SK-N-SH (cell line): ENCODE results near the gene MAST2. TPM values are rescaled to one million over a fixed set of nuclear protein-coding genes. Genes with fewer than 3 reads are reported as not detected.

Experiments
- CTCF ChIA-PET: fragments of 300-600, 350-600 bp; formaldehyde crosslinking; extraction: SDS; loops from one replicate; lab custom pipeline; 2021; lab: Yijun Ruan, JAX
- POLR2A ChIA-PET: fragments of 350-600 bp; sonication (Branson Sonifier 250); formaldehyde crosslinking; extraction: SDS; loops from one replicate; lab custom pipeline; 2020; ENCODE audit warnings: antibody characterized with exemption, inconsistent platforms; lab: Yijun Ruan, JAX
- DNase-seq: peaks from one replicate; pipeline ENCODE4 v3.0.0; 2012
- H2AFZ ChIP-seq: fragments of 200-600 bp; sonication (generic); 2 replicates; pipeline ENCODE4 v1.8.1; 2016; ENCODE audit warnings: antibody characterized with exemption, mild to moderate bottlenecking, low read depth
- H3F3A ChIP-seq: fragments of 200-600 bp; sonication (generic); replicated peaks from 2 replicates; pipeline ENCODE3; 2016; ENCODE audit warnings: antibody characterized with exemption, mild to moderate bottlenecking; ENCODE audit not compliant: insufficient read depth
- H3K27ac ChIP-seq, 2 experiments: fragments of 200-500 bp in 1 of 2; fragments of 200-600 bp in 1 of 2; sonication (Bioruptor generic) in 1 of 2; sonication (generic), shearing (Covaris generic) in 1 of 2; 2 replicates each; pipeline versions ENCODE4 v1.5.1 to v1.6.1; 2014 to 2016; ENCODE audit warnings: low read depth in 2 of 2, inconsistent platforms in 1 of 2, low read length in 1 of 2, mild to moderate bottlenecking in 1 of 2, mixed read lengths in 1 of 2
- H3K27me3 ChIP-seq: fragments of 200-600 bp; sonication (generic), shearing (Covaris generic); 2 replicates; pipeline ENCODE4 v1.6.1; 2016; ENCODE audit warnings: mixed run types; ENCODE audit not compliant: insufficient read depth
- H3K36me3 ChIP-seq, 2 experiments: fragments of 200-500 bp in 1 of 2; fragments of 200-600 bp in 1 of 2; sonication (Bioruptor generic) in 1 of 2; sonication (generic) in 1 of 2; replicated peaks in 1 of 2; 2 replicates each; pipeline versions ENCODE3 to v1.5.1; 2014 to 2016; ENCODE audit warnings: low read length in 1 of 2, mild to moderate bottlenecking in 1 of 2; ENCODE audit not compliant: insufficient read depth in 2 of 2, control insufficient read depth in 1 of 2
- H3K4me1 ChIP-seq, 2 experiments: fragments of 200-500 bp in 1 of 2; fragments of 200-600 bp in 1 of 2; sonication (Bioruptor generic) in 1 of 2; sonication (generic), shearing (Covaris generic) in 1 of 2; 2 replicates each; pipeline versions ENCODE4 v1.5.1 to v1.6.1; 2014 to 2016; ENCODE audit warnings: low read depth in 1 of 2, low read length in 1 of 2, mixed run types in 1 of 2; ENCODE audit not compliant: insufficient read depth in 2 of 2, control insufficient read depth in 1 of 2
- H3K4me2 ChIP-seq: fragments of 200-600 bp; sonication (generic), shearing (Covaris generic); 2 replicates; pipeline ENCODE4 v1.6.1; 2017; ENCODE audit warnings: mixed run types
- H3K4me3 ChIP-seq, 2 experiments: fragments of 200-500 bp in 1 of 2; fragments of 200-600 bp in 1 of 2; sonication (Bioruptor generic) in 1 of 2; sonication (generic), shearing (Covaris generic) in 1 of 2; 2 replicates each; pipeline versions ENCODE4 v1.5.1 to v1.8.1; 2014 to 2016; ENCODE audit warnings: low read depth in 2 of 2, inconsistent platforms in 1 of 2, low read length in 1 of 2, mild to moderate bottlenecking in 1 of 2, mixed read lengths in 1 of 2, moderate library complexity in 1 of 2
- H3K79me2 ChIP-seq: fragments of 200-600 bp; sonication (generic); 2 replicates; pipeline ENCODE4 v1.8.1; 2017; ENCODE audit warnings: mild to moderate bottlenecking; ENCODE audit not compliant: insufficient read depth
- H3K9ac ChIP-seq: fragments of 200-600 bp; sonication (generic); 2 replicates; pipeline ENCODE4 v1.6.1; 2017; ENCODE audit warnings: mixed run types
- H3K9me2 ChIP-seq: fragments of 200-600 bp; sonication (generic); 2 replicates; pipeline ENCODE4 v1.6.1; 2017; ENCODE audit warnings: mixed run types
- H3K9me3 ChIP-seq: fragments of 200-600 bp; sonication (generic); 2 replicates; pipeline ENCODE4 v1.6.1; 2017; ENCODE audit warnings: mixed run types, mild to moderate bottlenecking, moderate library complexity
- H4K20me1 ChIP-seq: fragments of 200-600 bp; sonication (generic); 2 replicates; pipeline ENCODE4 v1.6.1; 2017; ENCODE audit warnings: mild to moderate bottlenecking, mixed run types; ENCODE audit not compliant: insufficient read depth
- CHD2 ChIP-seq: fragments of 150-350 bp; IDR thresholded peaks from 2 replicates; pipeline ENCODE4 v1.6.1; 2018; ENCODE audit warnings: low read length; ENCODE audit not compliant: partially characterized antibody
- EP300 ChIP-seq, 2 experiments: IDR thresholded peaks; 2 replicates each; pipeline versions ENCODE4 v1.4.0 to v1.6.1; 2012; ENCODE audit warnings: borderline replicate concordance in 1 of 2, low read depth in 1 of 2, low read length in 1 of 2
- EZH2phosphoT487 ChIP-seq: fragments of 200-600 bp; sonication (generic); IDR thresholded peaks from 2 replicates; pipeline ENCODE4 v1.6.1; 2017; ENCODE audit warnings: low read depth, mixed run types, mild to moderate bottlenecking, antibody characterized with exemption, moderate library complexity, borderline replicate concordance
- FOSL2 ChIP-seq: IDR thresholded peaks from 2 replicates; pipeline ENCODE4 v1.4.0; 2012; ENCODE audit warnings: low read depth, mild to moderate bottlenecking, moderate library complexity, borderline replicate concordance
- FOXM1 ChIP-seq: IDR thresholded peaks from 2 replicates; pipeline ENCODE4 v1.4.0; 2012; ENCODE audit warnings: low read depth, mild to moderate bottlenecking
- JUND ChIP-seq: IDR thresholded peaks from 2 replicates; pipeline ENCODE4 v1.4.0; 2012
- NFIC ChIP-seq: IDR thresholded peaks from 2 replicates; pipeline ENCODE4 v1.4.0; 2012; ENCODE audit warnings: borderline replicate concordance
- NRF1 ChIP-seq: IDR thresholded peaks from 2 replicates; pipeline ENCODE4 v1.6.1; 2012; ENCODE audit warnings: low read depth, mild to moderate bottlenecking, low read length
- RAD21 ChIP-seq: IDR thresholded peaks from 2 replicates; pipeline ENCODE4 v1.6.1; 2012; ENCODE audit warnings: mild to moderate bottlenecking, low read length
- RCOR1 ChIP-seq: fragments of 150-350 bp; IDR thresholded peaks from 2 replicates; pipeline ENCODE4 v1.6.1; 2017; ENCODE audit warnings: antibody characterized with exemption, low read length
- REST ChIP-seq: IDR thresholded peaks from 2 replicates; pipeline ENCODE4 v1.6.1; 2012; ENCODE audit warnings: mild to moderate bottlenecking, low read depth, low read length, moderate library complexity
- RFX5 ChIP-seq: IDR thresholded peaks from 2 replicates; pipeline ENCODE4 v1.6.1; 2012; ENCODE audit warnings: mild to moderate bottlenecking, improper control_type of control experiment, low read length
- RXRA ChIP-seq: IDR thresholded peaks from 2 replicates; pipeline ENCODE4 v1.4.0; 2012; ENCODE audit warnings: low read depth, mild to moderate bottlenecking, borderline replicate concordance
- SIN3A ChIP-seq: IDR thresholded peaks from 2 replicates; pipeline ENCODE4 v1.6.1; 2012; ENCODE audit warnings: low read depth, mild to moderate bottlenecking, low read length, moderate library complexity, borderline replicate concordance
- SMC3 ChIP-seq: IDR thresholded peaks from 2 replicates; pipeline ENCODE4 v1.6.1; 2012; ENCODE audit warnings: low read depth, low read length, improper control_type of control experiment
- TAF1 ChIP-seq: IDR thresholded peaks from 2 replicates; pipeline ENCODE4 v1.6.1; 2012; ENCODE audit warnings: low read depth, mild to moderate bottlenecking, low read length, moderate library complexity, borderline replicate concordance
- TCF12 ChIP-seq: IDR thresholded peaks from 2 replicates; pipeline ENCODE4 v1.4.0; 2012
- TEAD4 ChIP-seq: IDR thresholded peaks from 2 replicates; pipeline ENCODE4 v1.4.0; 2012; ENCODE audit warnings: mild to moderate bottlenecking, borderline replicate concordance; ENCODE audit not compliant: insufficient read depth
- USF1 ChIP-seq: IDR thresholded peaks from 2 replicates; pipeline ENCODE4 v1.4.0; 2012; ENCODE audit warnings: low read depth, borderline replicate concordance
- YY1 ChIP-seq: IDR thresholded peaks from 2 replicates; pipeline ENCODE4 v1.4.0; 2012; ENCODE audit warnings: low read depth, mild to moderate bottlenecking
- WGBS: methylation state at CpG from one replicate; pipeline ENCODE4 v1.1.6; 2017; ENCODE audit warnings: low lambda C conversion rate; 5-methylcytosine and 5-hydroxymethylcytosine counted together
- polyA plus RNA-seq, 3 experiments: library from polyadenylated mRNA; depleted of rRNA; stranded (reverse); fragments of >200 nt; gene quantifications; 2 replicates each; pipeline ENCODE4 v1.2.3, GENCODE V29; 2012
- TF ChIP-seq, protein P1 (sequence below): IDR thresholded peaks from 2 replicates; pipeline ENCODE4; 2012

MAST2 gene
- polyA plus RNA-seq, 1 of the 3 experiments (the other 2 are of a cell fraction), result 53.4 TPM

DNA sequence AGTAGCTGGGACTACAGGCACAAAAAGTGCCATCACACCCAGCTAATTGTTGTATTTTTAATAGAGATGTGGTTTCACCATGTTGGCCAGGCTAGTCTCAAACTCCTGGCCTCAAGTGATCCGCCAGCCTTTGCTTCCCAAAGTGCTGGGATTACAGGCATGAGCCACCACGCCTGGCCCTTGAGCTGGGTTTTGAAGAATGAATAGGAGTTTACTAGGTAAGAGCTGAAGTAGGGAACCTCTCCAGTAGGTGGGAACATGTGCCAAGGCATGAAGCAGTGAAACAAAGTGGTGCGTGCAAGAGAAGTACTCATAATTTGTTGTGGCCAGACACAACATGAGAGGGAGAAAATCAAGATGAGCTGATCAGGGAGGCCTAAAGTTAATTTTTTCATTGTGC is 55.8 kb downstream of the MAST2 start:
- 98% methylated on average over 3 of the region's 3 CpGs for WGBS
- H3K4me2 ChIP-seq, result no peak overlapping the region
- H3K27ac ChIP-seq, result no peak overlapping the region
- CTCF ChIA-PET, result no interaction called here
- no peaks in the 10 kb centered on the region for H3K9me3 ChIP-seq
- TF ChIP-seq SMC3 (no peak), REST (no peak), USF1 (no peak), SIN3A (no peak), RFX5 (no peak), FOXM1 (no peak), RXRA (no peak), TAF1 (no peak), RCOR1 (no peak)
- H3K4me1 ChIP-seq, result peaks cover 0 to 4% of the 10 kb centered on the region in 2 experiments; a peak in 3 of 4 replicates
- DNase-seq, result no peak
- H3K9ac ChIP-seq, result no peak overlapping the region
- no peaks in the 10 kb centered on the region for H4K20me1 ChIP-seq
- H2AFZ ChIP-seq, result no peak overlapping the region
- H3K79me2 ChIP-seq, result peaks cover 69% of the 10 kb centered on the region
- no peaks in the 10 kb centered on the region for H3K9me2 ChIP-seq
- H3K36me3 ChIP-seq, result no peaks in the 10 kb centered on the region
- no peaks in the 10 kb centered on the region for H3K27me3 ChIP-seq
- POLR2A ChIA-PET, result no interaction called here
- peaks cover 6% of the 10 kb centered on the region for H3F3A ChIP-seq
- no peak overlapping the region for H3K4me3 ChIP-seq

- H3K79me2 ChIP-seq, result peaks cover 66% of the 10 kb centered on the region; the same call in 1 of the 2 replicates
- CTCF ChIA-PET, result no interaction called here
- TF ChIP-seq EP300 (IDR thresholded peaks at IDR 0.05; ENCODE audit: borderline replicate concordance in 1 of 2, low read depth in 1 of 2, low read length in 1 of 2) (no peak), RCOR1 (no peak), EZH2phosphoT487 (no peak), NFIC (no peak), FOSL2 (no peak), TEAD4 (no peak), RAD21 (no peak), RXRA (no peak), TCF12 (no peak), SMC3 (no peak), NRF1 (no peak), REST (no peak), JUND (no peak), YY1 (no peak), CHD2 (no peak)
- TF ChIP-seq, protein P1, sequence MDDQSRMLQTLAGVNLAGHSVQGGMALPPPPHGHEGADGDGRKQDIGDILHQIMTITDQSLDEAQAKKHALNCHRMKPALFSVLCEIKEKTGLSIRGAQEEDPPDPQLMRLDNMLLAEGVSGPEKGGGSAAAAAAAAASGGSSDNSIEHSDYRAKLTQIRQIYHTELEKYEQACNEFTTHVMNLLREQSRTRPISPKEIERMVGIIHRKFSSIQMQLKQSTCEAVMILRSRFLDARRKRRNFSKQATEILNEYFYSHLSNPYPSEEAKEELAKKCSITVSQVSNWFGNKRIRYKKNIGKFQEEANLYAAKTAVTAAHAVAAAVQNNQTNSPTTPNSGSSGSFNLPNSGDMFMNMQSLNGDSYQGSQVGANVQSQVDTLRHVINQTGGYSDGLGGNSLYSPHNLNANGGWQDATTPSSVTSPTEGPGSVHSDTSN, result no peak
Measured at GRCh38 chr1:45862008-45862407, 58.6 kb downstream of the MAST2 start.

More at GRCh38 chr1:45862008-45862407, 58.6 kb downstream of the MAST2 start:
- Histone ChIP-seq H3K9me2 (no peaks in the 10 kb centered on the region), H2AFZ (no peak overlapping the region), H3K4me1 (peaks cover 0 to 4% of the 10 kb centered on the region in 2 experiments; a peak in 3 of 4 replicates), H4K20me1 (no peaks in the 10 kb centered on the region), H3K9ac (no peak overlapping the region), H3K27ac (no peak overlapping the region), H3K9me3 (no peaks in the 10 kb centered on the region), H3K27me3 (no peaks in the 10 kb centered on the region), H3K4me2 (no peak overlapping the region), H3F3A (peaks cover 10% of the 10 kb centered on the region), H3K4me3 (no peak overlapping the region), H3K36me3 (no peaks in the 10 kb centered on the region)
- no peak for DNase-seq
- POLR2A ChIA-PET, result no interaction called here
